Tibial nerve (tissue), 4 donors: ENCODE results near the gene EPGN. TPM values are rescaled to one million over a fixed set of nuclear protein-coding genes. Genes with fewer than 3 reads are reported as not detected.

ENCODE experiments used
- DNase-seq, 2 donors: peaks; one replicate each; pipeline ENCODE4 v3.0.0-alpha.2; 2019; ENCODE audit warnings: low spot score in 2 of 2
- H3K27ac ChIP-seq, 4 donors: fragments of 200-600 bp; sonication (generic) in 3 of 4; one replicate each; pipeline ENCODE4 v1.5.1; 2017 to 2019; ENCODE audit warnings: mild to moderate bottlenecking in 1 of 4
- H3K27me3 ChIP-seq, 2 donors: fragments of 200-600 bp; sonication (generic) in 1 of 2; one replicate each; pipeline versions ENCODE4 v1.5.1 to v1.6.0; 2017 to 2019
- H3K36me3 ChIP-seq, 3 donors: fragments of 200-600 bp; sonication (generic); one replicate each; pipeline ENCODE4 v1.5.1; 2018 to 2019
- H3K4me1 ChIP-seq, 4 donors: fragments of 200-600 bp; sonication (generic) in 3 of 4; one replicate each; pipeline ENCODE4 v1.5.1; 2017 to 2019
- H3K4me3 ChIP-seq, 4 donors: fragments of 200-600 bp; sonication (generic) in 3 of 4; one replicate each; pipeline ENCODE4 v1.5.1; 2017 to 2019; ENCODE audit warnings: mild to moderate bottlenecking in 1 of 4, moderate library complexity in 1 of 4
- H3K9me3 ChIP-seq, 4 donors: fragments of 200-600 bp; sonication (generic) in 3 of 4; one replicate each; pipeline ENCODE4 v1.5.1; 2017 to 2019
- CTCF ChIP-seq, 5 experiments: fragments of 200-600 bp in 3 of 5; fragments of 450-650 bp in 2 of 5; sonication (generic) in 3 of 5; IDR thresholded peaks; one replicate each; pipeline ENCODE4 v1.5.1; 2016 to 2019; ENCODE audit warnings: antibody characterized with exemption in 5 of 5, mild to moderate bottlenecking in 3 of 5, moderate library complexity in 2 of 5
- EP300 ChIP-seq, 2 donors: sonication (generic); formaldehyde crosslinking; IDR thresholded peaks; one replicate each; pipeline ENCODE4 v1.6.1; 2017; ENCODE audit warnings: antibody characterized with exemption in 2 of 2, mild to moderate bottlenecking in 1 of 2
- POLR2A ChIP-seq, 2 donors: fragments of 450-650 bp; IDR thresholded peaks; one replicate each; pipeline ENCODE4 v1.6.1; 2017; ENCODE audit warnings: antibody characterized with exemption in 2 of 2, mild to moderate bottlenecking in 2 of 2, moderate library complexity in 2 of 2
- WGBS, 2 donors: methylation state at CpG; one replicate each; pipeline ENCODE4 v1.1.5; 2018; 5-methylcytosine and 5-hydroxymethylcytosine counted together
- total RNA-seq, 4 donors: library from RNA; depleted of rRNA; stranded (reverse); fragments of >200 nt; gene quantifications; one replicate each; pipeline ENCODE4 v1.1.0, GENCODE V29; 2016

The EPGN gene, protein sequence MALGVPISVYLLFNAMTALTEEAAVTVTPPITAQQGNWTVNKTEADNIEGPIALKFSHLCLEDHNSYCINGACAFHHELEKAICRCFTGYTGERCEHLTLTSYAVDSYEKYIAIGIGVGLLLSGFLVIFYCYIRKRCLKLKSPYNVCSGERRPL
- total RNA-seq, result under 1 TPM in 1 of 4 donors, not detected in 3; 0.78 TPM

- 69 to 72% methylated on average over 5 of the region's 5 CpGs for WGBS, 2 donors
- Histone ChIP-seq H3K27me3 (no peaks in the 10 kb centered on the region), H3K36me3 (no peaks in the 10 kb centered on the region), H3K4me3 (no peak within 1 kb of the TSS), H3K27ac (no peak within 1 kb of the TSS), H3K4me1 (no peaks in the 10 kb centered on the region), H3K9me3 (no peaks in the 10 kb centered on the region)
- TF ChIP-seq EP300 (IDR thresholded peaks at IDR 0.05), result no peak
- no peak for TF ChIP-seq CTCF (IDR thresholded peaks at IDR 0.05)
- TF ChIP-seq POLR2A (IDR thresholded peaks at IDR 0.05), result no peak
- no peak for DNase-seq
Measured at GRCh38 chr4:74308215-74308614, at the start of gene EPGN. Gene EPGN, plus strand, starts transcription at chr4:74308470. Its CDS starts 64 bp downstream, at chr4:74308534.

DNA sequence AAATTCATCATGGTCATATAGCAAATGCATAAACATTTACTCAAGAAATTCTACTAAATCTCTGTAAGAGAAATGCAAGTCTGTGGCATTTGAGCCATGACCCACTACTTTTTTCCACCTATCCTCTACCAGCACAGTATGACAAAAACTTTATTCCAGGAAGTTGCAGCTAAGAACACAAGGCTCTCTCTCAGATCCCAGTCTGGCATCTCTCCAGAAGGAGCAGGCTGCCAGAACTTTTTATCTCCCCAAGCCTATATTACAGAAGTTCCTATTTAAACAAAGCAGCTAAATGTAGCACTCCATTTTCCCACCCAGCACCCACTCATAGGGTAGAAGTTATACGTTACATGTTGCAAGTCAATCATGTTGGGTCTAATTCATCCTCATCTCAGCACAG is 49.3 kb upstream of the EPGN start:
- H3K4me1 ChIP-seq, result peaks cover 0 to 4% (median 0%) of the 10 kb centered on the region in 4 donors
- no peak overlapping the region for H3K4me3 ChIP-seq
- DNase-seq, result peak in 1 of 2 donors; percentile 35
- 44 to 47% methylated on average over 1 of the region's 1 CpG for WGBS, 2 donors
- no peaks in the 10 kb centered on the region for H3K36me3 ChIP-seq
- H3K27ac ChIP-seq, result no peak overlapping the region
- no peaks in the 10 kb centered on the region for H3K27me3 ChIP-seq
- no peak for TF ChIP-seq CTCF (IDR thresholded peaks at IDR 0.05)
- TF ChIP-seq EP300 (IDR thresholded peaks at IDR 0.05), result no peak
- no peak for TF ChIP-seq POLR2A (IDR thresholded peaks at IDR 0.05)
- peaks cover 0 to 4% (median 0%) of the 10 kb centered on the region in 4 donors for H3K9me3 ChIP-seq

- DNase-seq, result no peak
- Histone ChIP-seq H3K27ac (no peak overlapping the region), H3K27me3 (no peaks in the 10 kb centered on the region), H3K4me3 (no peak overlapping the region), H3K9me3 (no peaks in the 10 kb centered on the region), H3K4me1 (peaks cover 0 to 4% (median 0%) of the 10 kb centered on the region in 4 donors), H3K36me3 (no peaks in the 10 kb centered on the region)
- no peak for TF ChIP-seq CTCF (IDR thresholded peaks at IDR 0.05)
- TF ChIP-seq POLR2A (IDR thresholded peaks at IDR 0.05), result no peak
- no peak for TF ChIP-seq EP300 (IDR thresholded peaks at IDR 0.05)
- WGBS, 2 donors, result 91 to 100% methylated on average over 1 of the region's 1 CpG
Measured at GRCh38 chr4:74260036-74260435, 48.2 kb upstream of the EPGN start.

- no peak overlapping the region for H3K4me3 ChIP-seq
- peaks cover 0 to 4% (median 0%) of the 10 kb centered on the region in 4 donors for H3K4me1 ChIP-seq
- TF ChIP-seq POLR2A (IDR thresholded peaks at IDR 0.05) (no peak), EP300 (IDR thresholded peaks at IDR 0.05) (no peak), CTCF (IDR thresholded peaks at IDR 0.05) (no peak)
- no peak for DNase-seq
- no peaks in the 10 kb centered on the region for H3K27me3 ChIP-seq
- peaks cover 0 to 3% (median 0%) of the 10 kb centered on the region in 3 donors for H3K36me3 ChIP-seq
- H3K9me3 ChIP-seq, result no peaks in the 10 kb centered on the region
- H3K27ac ChIP-seq, result no peak overlapping the region
Measured at GRCh38 chr4:74262522-74262921, 45.7 kb upstream of the EPGN start.

GRCh38 chr4:74263551-74263950 is 44.7 kb upstream of the EPGN start:
- H3K9me3 ChIP-seq, result no peaks in the 10 kb centered on the region
- no peak overlapping the region for H3K27ac ChIP-seq
- no peak overlapping the region for H3K4me3 ChIP-seq
- H3K27me3 ChIP-seq, result no peaks in the 10 kb centered on the region
- TF ChIP-seq EP300 (IDR thresholded peaks at IDR 0.05) (no peak), CTCF (IDR thresholded peaks at IDR 0.05) (no peak), POLR2A (IDR thresholded peaks at IDR 0.05) (no peak)
- peaks cover 0 to 4% (median 0%) of the 10 kb centered on the region in 4 donors for H3K4me1 ChIP-seq
- H3K36me3 ChIP-seq, result peaks cover 0 to 4% (median 0%) of the 10 kb centered on the region in 3 donors
- no peak for DNase-seq
